T follicular helper cell (primary cell): ENCODE results near the gene STIMATE.

Experiments used
- DNase-seq: peaks from one replicate; pipeline ENCODE4 v3.0.0-alpha.2; 2020; ENCODE audit warnings: low read depth

STIMATE gene

GRCh38 chr3:52866427-52866826 is 30.9 kb downstream of the STIMATE start:
- no peak for DNase-seq

- DNase-seq, result no peak
These were observed 31.4 kb downstream of the STIMATE start for GRCh38 chr3:52865994-52866393.

GRCh38 chr3:52860424-52860768 is 37.0 kb downstream of the STIMATE start:
- DNase-seq, result no peak

GRCh38 chr3:52859686-52860423 is 37.5 kb downstream of the STIMATE start:
- no peak for DNase-seq

DNA sequence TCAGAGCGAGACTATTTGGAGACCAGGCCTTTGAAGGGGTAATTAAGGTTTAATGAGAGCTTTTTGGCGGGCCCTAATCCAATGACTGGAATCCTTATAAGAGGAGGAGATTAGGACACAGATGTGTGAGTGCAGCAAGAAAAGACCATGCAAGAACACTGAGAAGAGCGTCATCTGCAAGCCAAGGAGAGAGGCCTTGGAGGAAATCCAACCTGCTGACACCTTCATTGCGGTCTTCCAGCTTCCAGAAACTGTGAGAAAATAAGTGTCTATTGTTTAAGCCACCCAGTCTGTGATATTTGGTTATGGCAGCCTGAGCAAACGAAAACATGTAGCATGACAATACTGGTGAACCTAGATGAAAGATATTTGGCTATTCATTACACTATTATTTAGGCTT is 39.5 kb downstream of the STIMATE start:
- no peak for DNase-seq

GRCh38 chr3:52857133-52857532 is 40.2 kb downstream of the STIMATE start:
- DNase-seq, result no peak

DNA sequence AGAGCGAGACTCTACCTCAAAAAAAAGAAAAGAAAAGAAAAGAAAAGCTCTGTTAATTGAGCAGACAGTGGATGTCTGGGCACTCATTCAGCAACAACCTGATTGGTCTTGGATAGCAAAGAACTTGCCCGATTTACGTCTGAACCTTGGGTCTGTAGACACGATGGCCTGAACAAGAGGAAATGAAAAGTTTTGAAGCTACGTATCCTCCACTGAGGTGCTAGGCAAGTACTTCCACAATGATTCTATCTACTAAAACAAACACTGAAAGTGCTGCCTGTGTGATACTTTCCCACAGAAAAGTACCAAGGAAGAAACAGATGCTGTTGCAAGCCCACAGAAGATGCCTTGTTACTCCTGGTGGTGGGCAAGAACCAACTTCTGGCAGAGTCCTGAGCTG is 40.7 kb downstream of the STIMATE start:
- DNase-seq, result no peak

DNA sequence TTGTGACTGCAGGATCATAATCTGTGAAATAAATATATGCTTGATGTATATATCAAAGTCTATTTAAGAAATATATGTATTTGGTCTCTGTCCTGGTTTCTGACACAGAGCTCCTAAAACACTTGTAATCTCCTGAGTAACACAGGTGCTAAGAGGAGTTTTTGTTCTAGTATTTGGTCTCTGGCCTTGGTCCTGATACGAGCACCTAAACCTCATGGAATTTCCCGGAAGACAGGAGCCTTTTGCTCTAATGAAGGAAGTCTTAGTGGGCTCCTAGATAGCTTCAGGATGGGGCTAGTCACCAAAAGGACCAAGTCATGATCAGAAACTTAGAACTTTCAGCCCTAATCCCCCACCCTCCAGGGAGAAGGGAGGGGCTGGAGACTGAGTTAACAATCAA is 43.3 kb downstream of the STIMATE start:
- DNase-seq, result no peak

GRCh38 chr3:52852419-52852818 is 44.9 kb downstream of the STIMATE start:
- no peak for DNase-seq

GRCh38 chr3:52851348-52851747 is 46.0 kb downstream of the STIMATE start:
- no peak for DNase-seq

DNA sequence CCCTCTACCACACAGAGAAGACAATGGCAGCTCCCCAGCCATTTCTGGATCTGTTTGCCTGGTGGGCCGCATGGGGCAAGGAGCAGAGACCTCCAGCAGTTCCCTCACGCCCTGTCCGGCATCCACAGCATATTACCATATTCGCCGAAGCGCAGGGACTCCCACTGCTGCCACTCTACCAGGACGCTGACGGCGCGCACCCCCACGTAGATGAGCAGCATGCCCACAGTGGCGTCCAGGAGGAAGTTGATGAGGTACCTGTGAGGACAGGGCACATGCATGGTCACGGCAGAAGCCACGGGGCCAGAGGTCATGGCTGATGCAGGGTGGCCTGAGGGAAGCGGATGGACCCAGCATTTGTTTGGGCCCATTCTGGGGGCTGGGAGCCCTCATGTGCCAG is 47.7 kb downstream of the STIMATE start:
- DNase-seq, result no peak

DNA sequence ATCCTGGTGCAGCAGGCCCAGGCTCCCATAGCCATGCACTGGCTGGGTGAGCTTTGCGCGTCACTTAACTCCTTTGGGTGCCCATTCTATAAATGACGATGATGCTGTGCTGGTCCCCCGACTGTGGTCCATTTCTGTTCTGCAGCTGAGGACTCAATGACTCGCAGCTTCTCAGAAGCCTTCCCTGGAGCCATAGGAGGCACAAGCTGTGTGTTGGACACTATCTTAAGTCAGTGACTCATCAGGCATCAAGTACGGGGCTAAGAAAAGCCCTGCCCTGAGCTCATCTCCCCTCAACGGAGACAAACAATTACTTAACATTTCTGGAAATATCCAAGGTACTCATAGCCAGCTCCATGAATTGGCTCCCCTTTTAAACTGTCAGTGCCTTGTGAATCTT is 48.7 kb downstream of the STIMATE start:
- DNase-seq, result no peak

- DNase-seq, result no peak
These were observed 49.6 kb downstream of the STIMATE start for GRCh38 chr3:52847726-52848125.

DNA sequence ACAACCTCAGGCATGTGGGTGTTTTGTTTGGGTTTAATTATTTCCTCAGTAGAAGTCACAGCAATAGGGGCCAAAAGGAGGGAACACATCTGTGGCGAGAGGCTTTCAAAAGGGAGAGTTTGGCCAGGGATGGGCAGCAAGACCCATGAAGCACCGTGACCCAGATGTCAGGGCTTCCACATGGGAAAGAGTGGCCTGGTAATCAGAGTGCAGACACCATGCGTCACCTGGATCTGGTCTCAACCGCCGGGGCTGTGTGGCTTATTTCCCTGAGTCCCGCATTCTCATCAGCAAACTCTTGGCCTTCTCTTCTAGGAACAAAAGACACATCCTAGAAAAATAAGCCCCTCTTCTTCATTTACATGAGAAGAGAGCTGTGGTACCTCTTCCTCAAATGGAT is 50.1 kb downstream of the STIMATE start:
- no peak for DNase-seq

DNA sequence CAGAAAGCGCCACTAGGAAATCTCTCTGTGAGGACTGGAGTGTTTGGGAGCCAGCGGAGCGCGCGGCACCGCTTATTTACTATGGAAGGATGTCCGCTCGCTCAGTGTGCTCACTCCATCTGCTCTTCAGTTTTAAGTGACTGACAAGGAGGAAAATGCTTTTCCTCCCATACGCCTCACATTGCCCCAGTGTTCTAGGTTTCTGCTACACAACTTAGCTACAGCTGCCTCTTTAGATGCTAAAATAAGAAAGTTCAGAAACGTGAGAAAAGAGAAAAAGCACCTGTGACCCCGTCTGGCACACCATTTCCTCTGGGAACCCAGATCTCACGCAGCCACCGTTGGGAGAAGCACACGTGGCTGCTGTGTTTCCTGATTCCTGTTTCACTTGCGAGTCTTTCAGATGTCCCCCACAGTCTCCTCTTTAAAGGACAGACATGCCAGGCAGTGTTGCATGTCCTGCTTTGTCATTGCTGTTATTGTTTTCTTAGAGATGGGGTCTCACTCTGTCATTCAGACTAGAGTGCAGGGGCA is 50.8 kb downstream of the STIMATE start:
- no peak for DNase-seq

GRCh38 chr3:52845691-52846431 is 51.5 kb downstream of the STIMATE start:
- DNase-seq, result no peak

- DNase-seq, result no peak
These were observed 52.2 kb downstream of the STIMATE start for GRCh38 chr3:52845157-52845556.

DNA sequence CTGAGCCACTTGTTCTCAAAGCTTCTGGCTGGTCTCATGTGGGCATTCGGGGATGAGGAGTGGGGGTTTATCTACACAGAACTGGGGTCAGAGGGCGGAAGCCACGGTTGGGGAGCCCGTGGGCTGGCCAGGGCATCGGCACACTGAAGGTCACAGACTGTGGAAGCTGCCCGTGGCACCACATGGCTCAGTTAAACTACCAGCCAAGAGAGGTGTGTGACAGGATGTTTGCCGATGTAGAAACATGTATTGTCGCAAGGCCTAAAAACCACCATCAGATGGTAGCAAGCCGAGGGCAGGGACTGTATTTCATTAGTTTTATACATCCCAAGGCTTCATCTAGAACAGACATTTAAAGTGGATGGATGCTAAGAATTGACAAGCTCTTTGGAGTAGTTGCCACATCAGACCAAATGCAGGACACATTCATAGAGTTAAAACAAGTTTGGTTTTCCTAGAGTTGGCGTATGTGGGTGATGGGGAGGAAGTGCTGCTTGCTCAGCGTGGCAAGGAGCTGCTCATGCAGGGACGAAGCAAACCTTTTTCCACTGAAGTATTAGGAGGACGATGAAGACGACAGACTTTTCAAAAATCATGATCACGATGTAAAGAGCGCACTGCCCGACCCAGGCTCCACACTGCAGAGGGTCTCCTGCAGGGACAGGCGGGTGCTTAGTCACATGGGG is 52.9 kb downstream of the STIMATE start:
- no peak for DNase-seq

DNA sequence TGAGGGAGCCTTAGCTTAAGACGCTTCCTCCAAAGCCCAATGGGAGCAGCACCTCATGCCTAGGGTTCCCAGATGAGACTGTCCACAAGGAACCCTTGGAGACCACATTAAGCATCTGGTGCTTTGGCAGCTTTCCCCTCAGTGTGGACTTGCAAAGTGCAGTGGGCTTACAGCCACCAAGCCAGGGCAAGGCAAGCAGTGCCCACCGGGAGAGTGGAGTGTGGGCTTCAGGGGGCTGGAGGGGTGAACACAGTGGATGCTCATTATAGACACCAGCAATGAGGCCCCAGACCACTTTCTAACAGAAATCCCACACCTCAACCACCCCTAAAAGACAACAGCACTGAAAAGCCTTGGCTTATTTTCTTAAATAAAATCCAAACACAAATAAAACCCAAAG is 53.5 kb downstream of the STIMATE start:
- no peak for DNase-seq

DNA sequence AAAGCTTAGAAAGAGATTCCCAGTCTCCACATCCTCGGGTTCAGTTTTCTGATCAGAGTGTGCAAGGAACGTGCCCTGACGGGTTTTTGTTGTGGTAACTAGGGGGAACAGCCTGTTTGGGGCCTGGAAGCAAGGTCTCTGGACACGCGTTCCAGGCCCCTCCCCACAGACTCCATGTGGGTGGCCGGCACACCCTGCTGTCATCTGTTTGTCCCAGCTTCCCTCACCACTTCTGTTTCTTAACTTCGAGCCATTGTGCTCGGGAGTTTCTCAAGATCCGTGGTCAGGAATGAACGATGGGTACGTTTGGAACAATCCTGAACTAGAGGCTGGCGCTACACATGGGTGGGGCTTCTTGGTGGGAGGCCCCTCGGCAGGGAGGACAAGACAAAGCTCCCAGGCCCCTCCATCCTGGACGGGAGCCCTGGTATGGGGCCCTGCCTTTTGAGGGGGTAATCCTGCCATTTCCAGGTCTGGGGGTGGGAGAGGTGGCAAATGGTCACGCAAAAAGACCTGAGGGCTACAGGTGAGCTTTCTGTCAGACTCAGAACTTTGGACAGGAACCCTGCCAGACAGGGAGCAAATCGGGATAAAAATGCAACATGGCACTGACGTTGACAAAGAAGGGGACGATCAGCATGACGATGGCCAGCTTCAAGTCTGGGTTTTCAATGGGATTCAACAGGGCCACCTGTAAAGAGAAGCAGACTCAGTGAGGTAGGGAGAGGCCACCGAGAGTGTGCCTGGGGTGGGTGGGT is 54.1 kb downstream of the STIMATE start:
- DNase-seq, result no peak

GRCh38 chr3:52842424-52842823 is 54.9 kb downstream of the STIMATE start:
- DNase-seq, result no peak

DNA sequence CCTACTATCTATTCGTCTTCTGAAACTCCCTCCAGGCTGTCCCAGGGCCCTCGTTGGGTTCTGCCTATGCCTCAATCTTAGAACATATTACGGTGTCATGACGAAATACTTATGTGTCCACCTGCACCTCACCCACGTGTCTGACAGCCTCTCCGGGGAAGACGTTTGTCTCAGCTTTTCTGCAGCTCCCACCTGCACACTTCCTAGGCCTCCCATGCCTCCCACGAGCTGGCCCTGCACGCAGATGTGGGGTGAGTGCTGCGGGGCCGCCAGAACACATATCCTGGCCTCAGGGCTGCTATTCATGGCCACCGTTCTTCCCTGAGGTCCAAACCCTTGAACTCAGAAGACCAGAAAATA is 55.4 kb downstream of the STIMATE start:
- DNase-seq, result no peak
